HG03575 (cell line): Measurements from ENCODE around the gene ADM2.

ENCODE experiments used
- ATAC-seq: cut with Tn5 transposase; IDR thresholded peaks from one replicate; pipeline ENCODE4 v1.9.1; 2021; ENCODE audit not compliant: unreplicated experiment, insufficient number of reproducible peaks, low FRiP score; ENCODE audit errors: extremely low read depth

The ADM2 gene

DNA sequence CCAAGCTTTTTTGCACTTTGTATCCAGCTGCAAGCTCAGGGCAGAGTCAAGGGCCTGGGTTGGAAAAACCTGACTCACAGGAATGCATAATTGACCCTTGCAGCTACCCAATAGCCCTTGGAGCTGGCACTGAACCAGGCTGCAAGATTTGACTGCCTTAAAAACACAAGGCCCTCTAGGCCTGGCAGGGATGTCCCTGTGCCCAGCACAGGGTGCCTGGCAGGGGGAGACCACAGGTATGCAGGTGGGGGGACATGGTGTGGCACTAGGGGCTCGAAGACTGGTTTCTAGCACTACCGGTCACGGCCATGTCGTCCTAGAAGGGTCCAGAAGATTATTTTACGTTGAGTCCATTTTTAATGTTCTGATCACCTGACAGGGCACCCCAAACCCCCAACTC is 36.7 kb upstream of the ADM2 start:
- no peak for ATAC-seq

DNA sequence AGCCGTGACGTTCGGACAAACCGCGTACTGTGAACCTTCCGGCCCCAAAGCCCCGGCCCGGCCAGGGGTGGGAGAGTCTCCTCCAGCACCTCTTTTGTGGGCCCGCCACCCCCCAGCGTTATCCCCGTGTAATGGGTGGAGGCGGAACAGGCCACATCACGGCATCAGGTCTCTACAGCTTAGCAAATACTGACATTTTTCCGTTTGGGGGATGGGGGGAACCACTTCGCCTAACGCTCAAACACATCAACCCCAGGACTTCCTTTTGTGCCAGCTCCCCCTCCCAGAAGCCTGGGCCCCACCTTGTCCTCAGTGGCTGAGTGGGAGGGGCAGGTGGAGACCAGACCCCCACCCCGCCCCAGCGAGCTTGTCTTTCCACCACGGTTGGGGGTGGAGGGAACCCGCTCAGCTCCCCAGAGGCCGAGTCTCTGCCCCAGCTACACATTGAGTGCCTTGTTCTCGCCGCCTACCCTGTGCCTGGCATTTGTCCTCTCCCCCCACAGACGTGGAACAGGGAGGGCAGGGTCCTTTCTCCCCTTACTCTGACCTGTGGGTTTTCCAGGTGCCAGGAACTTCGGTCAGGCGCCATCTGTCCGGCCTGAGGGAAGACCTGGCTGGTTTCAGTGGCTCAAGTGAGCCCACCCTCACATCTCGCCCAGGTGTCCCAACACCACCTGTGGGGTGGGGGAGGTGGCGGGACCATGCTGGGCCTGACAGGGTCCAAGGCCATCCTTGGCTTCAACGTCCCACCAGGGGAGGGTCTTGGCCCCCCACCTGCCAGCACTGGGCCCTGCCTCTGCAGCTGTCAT is 36.1 kb upstream of the ADM2 start:
- ATAC-seq: no peak

DNA sequence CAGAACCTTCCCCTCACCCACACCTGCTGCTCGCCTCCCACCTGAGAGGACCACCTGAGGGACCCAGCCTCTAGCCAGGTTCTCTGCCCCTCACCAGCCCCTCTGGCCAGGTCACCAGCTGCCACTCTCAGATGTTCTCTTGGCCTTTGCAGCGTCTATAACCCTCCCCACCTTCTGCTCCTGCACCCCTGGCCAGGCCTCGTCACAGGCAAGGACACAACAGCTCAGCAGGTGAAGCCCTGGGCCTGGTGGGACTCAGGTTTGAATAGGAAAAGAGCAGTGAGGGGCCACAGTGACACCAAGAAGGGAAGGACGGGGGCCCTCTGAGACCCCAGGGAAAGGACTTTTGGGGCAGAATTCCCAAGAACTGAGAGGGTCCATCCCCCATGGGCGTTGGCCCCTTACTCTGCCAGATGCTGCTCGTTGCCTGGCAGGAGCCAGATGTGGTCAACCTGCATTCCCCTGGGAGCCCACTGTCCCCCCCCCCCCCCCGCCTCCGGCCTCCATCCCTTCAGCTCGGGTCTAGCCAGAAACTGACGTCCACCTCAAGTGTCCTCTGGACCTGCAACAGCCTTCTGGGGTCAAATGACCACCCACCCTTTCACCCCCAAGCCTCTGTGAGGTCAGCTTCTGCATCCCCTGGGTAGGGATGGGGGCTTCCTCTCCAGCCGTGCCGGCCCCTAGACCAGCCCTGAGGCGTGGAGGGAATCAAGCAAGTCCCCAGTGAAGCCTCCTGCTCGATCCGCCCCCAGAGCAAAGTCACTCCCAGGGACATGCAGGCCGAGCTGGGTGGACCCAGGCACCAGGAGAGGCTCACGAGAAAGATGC is 35.2 kb upstream of the ADM2 start:
- no peak for ATAC-seq

DNA sequence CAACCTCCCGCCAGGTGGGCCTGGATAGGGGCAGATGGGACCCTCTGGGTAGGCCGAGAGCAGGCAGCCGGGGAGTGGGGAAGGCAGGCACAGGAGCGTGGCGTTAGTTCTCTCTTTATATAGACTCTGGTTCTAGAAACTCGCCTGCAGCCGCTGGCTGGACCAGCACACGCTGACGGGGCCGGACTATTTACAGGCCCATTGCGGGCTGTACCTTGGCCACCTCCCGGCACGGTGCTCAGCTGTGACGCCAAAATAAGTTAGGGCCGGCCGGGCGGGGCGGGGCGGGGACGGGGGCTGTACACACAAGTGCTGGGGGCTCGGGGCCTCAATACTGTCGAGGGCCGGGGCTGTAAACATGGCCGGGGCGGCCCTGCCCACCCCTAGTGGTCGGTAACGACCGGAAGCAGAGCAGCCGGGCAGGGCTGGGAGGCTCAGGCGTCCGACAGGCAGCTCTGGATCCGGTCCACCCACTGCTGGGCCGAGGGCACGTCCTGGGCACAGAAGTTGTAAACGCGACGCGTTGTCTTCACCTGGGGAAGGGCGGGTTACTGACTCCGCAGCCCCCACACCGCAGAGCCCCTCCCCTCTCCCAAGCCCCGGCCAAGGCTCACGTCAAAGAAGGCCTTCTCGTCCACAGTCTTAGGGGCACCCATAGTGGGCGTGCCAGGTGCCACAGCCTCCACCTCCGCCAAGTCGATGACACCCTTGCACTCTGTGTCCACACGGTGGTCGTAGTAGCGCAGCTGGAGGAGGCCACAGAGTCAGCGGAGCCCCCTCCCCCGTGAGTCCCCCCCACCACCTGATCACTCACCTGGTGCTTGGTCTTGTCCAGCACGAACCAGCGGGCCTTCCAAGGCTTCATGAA is 34.4 kb upstream of the ADM2 start:
- no peak for ATAC-seq

DNA sequence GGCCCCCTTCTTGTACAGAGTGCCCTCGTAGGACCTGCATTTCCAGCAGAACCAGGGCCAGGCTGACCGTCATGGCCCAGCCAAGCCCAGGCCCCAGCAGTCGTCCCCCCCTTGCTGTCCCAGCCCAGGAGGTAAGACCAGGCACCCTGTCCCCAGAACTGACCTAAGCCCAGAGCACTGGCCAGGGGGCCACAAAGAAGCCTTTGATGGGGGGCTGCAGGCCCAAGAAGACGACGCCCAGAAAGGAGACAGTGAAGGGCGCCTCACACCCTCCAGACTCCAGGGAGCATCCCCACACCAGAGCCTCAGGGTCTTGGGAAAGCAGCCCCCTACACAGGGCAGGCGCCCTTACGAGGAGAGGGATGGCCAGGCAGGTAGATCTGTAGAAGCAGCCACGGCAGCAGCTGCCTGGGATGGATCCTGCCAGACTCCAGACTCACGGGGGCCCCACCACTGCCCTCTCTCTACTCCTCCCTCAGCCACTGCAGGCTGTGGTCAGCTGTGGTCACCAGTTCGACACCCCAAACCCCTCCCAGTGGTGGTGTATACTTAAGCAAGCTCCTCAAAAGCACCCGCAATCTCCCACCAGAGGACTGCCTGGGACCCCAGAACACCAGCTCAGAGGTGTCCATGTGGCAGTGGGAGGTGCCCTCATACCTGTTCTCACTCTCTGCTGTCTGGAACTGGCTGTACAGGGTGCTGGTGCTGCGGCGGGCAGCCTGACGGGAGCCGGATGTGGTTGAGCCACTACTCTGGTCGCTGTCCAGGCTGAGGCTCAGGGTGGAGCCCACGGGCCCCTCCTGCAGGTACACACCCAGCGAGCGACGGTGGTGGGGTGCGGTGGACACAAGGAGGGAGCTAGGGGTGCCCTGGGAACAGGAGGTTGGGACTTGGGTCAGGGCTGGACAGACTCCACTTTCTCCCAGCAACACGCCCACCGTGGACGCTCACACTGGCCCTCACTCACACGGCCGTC is 33.5 kb upstream of the ADM2 start:
- ATAC-seq: no peak

DNA sequence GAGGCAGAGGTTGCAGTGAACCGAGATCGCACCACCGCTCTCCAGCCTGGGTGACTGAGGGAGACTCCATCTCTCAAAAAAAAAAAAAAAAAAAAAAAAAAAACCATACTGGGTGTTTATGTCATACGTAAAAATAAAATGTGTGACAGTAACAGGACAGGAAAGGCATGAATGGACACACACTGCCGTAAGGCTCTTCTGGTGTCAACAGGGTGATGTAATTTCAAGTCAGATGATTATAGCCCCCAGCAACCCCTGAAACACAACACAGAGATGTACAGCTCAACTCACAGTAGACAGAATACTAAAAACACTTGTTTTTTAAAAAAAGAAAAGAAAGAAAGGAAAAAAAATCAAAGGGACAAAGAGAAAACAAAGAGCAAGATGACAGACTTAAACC is 28.7 kb upstream of the ADM2 start:
- no peak for ATAC-seq

DNA sequence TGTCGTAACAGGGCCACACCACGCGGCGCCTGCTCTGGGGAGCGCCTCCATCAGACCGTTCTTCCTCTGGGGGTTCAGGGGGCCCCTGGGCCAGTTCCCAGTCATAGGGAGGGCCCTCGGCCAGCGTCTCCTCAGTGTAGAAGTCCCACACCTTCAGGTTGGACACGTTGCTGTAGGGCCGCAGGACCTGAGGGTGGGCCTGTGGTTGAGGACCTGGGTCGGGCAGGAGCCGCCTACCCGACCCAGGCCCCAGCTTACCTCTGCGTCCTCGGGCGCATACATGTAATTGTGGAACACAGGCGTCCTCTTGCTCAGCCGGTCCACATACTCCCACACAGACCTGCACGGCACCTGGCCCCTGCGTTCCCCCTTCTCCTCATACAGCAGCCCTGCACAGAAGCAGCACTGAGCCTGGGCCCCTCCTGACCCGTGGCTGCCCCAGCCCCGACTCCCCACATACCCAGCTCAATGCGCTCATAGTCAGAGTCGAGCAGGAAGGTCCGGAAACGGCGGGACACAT is 26.7 kb upstream of the ADM2 start:
- no peak for ATAC-seq

DNA sequence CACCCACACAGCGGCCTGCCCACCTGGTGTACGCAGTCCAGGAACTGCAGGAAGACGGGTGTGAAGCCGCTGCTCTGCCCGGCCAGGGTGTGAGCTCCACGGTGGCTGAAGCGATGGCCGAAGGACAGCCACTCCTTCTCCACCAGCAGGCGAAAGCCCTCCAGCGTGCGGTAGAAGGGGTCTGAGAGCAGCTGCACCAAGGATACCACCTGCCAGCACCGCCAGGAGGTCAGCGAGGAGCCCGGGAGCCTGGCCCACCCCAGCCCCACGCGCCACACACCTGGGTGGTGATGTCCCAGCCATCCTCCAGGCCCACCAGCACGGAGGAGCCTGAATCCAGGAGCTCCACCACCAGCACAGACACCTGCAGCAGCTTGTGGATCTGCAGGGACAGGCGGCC is 26.1 kb upstream of the ADM2 start:
- no peak for ATAC-seq

DNA sequence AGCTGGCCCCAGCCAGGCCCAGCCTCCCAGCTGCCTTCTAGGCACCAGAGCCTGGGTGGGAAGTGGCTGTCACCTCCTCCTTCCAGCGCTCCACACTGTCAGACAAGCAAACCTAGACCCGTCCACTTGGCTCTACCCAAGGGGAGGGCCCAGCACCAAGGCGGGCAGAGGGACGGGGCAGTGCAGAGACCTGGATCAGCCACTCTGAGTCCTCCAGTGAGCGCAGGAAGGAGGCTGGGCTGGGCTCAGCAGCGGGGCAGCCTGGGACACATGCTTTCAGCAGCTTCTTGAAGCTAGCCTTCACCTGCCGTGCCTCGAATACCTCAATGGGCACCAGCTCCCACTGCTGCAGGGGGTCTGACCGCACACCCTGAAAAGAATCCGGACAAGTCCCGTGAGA is 25.3 kb upstream of the ADM2 start:
- ATAC-seq: no peak

DNA sequence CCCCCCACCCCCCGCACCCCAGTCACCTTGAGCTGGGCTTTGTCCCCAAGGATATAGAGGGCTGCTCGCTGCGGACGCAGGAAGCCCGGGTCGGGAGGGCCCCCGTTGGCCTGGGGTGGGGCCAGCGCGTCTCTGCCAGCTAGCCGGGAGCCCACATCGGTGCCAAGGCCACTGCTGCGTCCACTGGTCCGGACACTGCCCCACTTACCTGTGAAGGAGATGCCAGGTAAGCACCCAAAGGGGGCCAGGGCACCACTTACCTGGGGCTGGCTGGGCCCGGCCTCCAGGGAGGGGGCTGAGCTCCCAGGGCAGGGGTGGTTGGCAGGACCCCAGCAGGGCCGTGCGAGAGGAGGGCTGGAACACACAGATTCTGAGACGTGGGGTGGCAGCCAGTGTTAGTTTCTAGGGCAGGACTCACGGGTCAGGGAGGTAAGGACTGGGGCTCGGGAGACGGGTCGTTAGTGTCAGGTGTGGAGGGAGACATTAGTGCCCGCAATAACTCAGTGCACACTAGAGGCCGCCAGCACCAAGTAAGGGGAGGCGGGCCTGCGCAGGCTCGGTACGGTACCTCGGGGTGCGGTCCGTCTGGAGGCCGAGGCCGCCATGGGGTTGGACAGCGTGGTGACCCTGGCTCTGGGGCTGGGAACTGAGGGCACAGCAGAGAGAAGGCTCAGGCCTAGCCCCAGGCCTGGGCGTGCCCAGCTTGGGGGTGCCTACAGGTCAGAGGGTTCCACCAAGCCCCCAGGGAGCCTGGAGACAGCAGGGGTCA is 24.7 kb upstream of the ADM2 start:
- no peak for ATAC-seq

DNA sequence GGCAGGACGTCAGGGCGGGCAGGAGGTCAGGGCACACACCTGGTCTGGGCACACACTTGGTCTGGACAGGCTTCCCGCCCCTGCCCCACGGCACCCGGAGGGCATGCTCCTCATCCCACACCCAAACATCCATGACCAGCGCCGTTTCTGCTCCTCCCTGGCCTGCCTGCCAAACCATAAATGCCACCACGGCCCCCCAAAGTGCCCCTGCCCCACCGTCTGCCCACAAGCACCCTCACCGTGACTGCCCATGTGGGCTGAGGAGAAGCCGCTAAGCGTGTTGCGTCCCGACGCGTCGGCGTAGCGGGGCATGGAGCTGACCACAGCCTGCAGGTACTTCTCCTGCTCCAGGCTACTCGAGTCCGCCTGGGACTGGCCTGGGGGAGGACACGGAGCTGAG is 22.3 kb upstream of the ADM2 start:
- ATAC-seq: no peak

DNA sequence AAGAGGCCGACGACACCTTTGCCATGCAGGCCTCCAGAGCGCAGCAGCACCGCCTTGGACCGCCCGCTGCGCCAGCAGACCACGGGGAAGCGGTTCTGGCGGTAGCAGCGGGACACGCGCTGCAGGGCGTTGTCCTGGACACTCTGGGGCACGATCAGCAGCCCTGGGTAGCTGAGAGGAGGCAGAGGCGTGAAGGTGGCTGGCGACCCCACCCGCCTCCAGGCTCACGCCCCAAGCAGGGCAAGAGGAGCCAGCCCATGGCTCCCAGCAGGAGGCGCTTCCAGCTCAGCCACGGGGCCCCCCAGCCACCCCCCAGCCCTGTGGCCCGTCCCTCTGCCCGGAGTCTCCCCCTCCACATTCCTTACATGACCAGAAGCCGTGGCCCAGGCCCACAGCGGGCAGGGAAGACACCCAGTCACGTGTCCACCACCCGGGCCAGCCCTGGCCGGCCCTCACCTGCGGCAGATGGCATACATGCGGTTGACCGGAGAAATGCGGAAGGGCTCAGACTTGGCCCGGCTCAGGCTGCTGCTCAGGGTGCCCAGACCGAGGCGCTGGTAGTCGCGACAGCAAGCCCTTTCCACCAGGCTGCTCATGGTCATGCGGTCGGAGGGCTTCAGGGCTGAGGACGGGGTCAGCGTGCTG is 21.7 kb upstream of the ADM2 start:
- no peak for ATAC-seq

DNA sequence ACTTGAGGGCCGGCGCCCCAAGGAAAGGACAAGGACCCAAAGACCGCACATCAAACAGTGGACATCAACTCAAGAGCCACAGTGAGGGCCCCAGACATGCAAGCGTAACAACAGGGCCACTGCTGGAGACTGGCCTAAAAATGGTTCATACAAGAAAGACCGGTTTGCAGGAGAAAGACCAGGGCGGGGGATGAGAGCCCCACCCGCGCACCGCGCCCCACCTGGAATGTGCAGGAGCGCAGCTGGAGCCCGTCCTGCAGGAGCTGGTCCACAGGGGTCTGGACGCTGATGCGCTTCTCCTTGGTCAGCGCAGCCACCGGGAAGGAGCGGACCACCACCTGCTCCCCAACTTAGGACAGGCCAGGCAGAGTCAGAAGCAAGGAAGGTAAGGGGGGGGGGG is 20.4 kb upstream of the ADM2 start:
- no peak for ATAC-seq

DNA sequence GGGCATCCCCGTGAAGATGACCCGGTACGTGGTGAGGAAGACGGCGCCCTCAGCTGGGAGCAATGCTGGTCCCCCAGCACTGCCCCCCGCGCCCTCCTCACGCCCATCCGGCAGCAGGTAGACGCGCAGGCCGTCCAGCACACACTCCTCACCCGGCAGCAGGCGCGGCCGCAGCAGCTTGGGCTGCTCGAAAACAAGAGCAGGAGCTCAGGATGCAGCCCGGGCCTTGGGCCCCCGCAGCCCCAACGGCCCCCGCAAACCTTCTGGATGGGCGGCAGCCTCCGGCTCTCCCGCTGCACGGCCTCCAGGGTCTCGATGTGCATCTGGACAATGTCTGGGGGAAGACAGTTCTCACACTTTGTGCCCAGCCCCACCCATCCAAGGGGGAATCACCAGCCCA is 19.8 kb upstream of the ADM2 start:
- no peak for ATAC-seq

DNA sequence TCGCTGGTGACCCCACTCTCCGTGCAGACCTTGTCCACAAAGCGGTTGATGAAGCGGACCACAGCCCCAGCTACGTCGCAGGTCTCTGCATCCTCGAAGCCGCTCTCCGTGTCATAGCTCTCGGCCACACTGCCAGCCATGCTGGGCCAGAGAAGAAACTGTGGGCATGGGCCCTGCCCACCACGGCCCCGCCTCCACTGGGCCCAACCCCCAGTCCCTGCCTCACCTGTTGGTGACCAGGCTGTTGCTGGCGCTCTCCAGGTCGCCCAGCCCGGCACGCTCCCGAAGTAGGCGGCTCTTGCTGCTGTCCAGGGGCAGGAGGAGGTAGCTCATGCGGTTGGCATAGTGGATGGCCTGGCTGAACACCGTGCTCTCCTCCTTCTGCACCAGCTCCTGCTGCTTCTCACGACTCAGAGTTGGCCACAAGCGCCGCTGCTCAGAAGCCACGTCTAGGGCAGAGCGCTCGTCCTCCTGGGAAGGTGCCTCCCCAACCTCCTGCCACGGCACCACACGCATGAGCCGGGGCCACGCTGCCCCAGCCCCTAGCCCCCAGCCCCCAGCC is 19.3 kb upstream of the ADM2 start:
- ATAC-seq: no peak

DNA sequence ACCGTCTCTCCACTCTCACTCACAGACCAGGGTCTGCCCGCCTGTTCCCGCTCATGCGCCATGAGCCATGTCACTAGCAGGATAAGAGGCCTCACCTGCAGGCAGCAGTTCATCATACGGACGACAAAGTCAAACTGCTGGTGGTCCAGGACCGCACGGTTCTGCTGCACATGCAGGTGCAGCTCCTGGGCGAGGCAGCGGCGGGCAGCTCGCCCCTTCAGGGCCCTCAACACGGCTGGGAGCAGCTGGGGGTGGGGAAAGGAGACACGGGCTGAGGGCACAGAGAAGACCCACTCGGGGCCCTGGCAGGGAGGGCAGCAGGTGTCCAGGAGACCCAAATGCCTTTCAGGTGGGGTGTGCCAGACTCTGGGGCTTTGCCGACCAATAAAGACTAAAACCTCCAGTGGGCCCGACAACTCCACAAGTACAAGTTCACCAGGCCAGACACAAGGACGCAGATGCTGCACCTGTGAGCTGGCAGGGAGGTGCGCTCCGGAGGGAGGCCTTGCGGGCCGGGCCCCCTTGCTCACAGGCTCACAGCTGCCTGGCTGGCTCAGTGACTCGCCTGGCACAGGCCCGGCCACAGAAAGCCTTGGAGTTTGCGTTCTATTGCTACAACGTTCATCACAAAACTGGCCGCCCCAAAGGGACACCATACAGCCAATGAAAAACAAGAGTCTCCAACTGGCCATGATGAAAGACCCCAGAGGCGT is 18.0 kb upstream of the ADM2 start:
- ATAC-seq: no peak
